Measurements from ENCODE around the gene LUC7L. TPM values are rescaled to one million over a fixed set of nuclear protein-coding genes. Genes with fewer than 3 reads are reported as not detected.

The LUC7L gene
- total RNA-seq, 1 experiment from 2014 or later: 74.1 TPM

- H3K4me3 Mint-ChIP-seq (ENCODE audit: unreplicated experiment): no peak overlapping the region
- BruUV-seq (replicated peaks): no TSS peak
- no peaks in the 10 kb centered on the region for H3K4me1 Mint-ChIP-seq (ENCODE audit: insufficient read depth, unreplicated experiment)
- DNase-seq (ENCODE audit: unreplicated experiment): peak; percentile 65
- peaks cover 9% of the 10 kb centered on the region for H3K36me3 Mint-ChIP-seq (ENCODE audit: insufficient read depth, unreplicated experiment)
- intact Hi-C loops (cut with micrococcal nuclease): loop anchor here (1.0 kb wide), 2 partner anchors 74 to 116 kb away; no protein-coding TSS in a partner anchor
- no peak for TF ChIP-seq CTCF (IDR thresholded peaks at IDR 0.05; ENCODE audit: unreplicated experiment)
- H3K9me3 Mint-ChIP-seq (ENCODE audit: unreplicated experiment): no peaks in the 10 kb centered on the region
- CTCF ChIA-PET: interaction anchor here (0.5 to 4.7 kb wide), 22 partner anchors 10 to 158 kb away, joined by 3 to 27 read pairs (median 4); partner anchors contain the start of gene FAM234A
- peaks cover 11% of the 10 kb centered on the region for H3K27me3 Mint-ChIP-seq (ENCODE audit: insufficient read depth, unreplicated experiment)
- POLR2A ChIA-PET: interaction anchor here (0.6 to 1.2 kb wide), 2 partner anchors 70 to 74 kb away, joined by 3 to 5 read pairs; no protein-coding TSS in a partner anchor
- H3K27ac Mint-ChIP-seq (ENCODE audit: low read depth, unreplicated experiment): no peak overlapping the region
Measured at GRCh38 chr16:180681-181564, 48.3 kb downstream of the LUC7L start.

GRCh38 chr16:180101-180675 is 49.1 kb downstream of the LUC7L start, which contains the start of gene HBQ1:
Gene HBQ1 (plus strand): TSS chr16:180459. CDS start chr16:180487, 28 bp downstream.
- Mint-ChIP-seq H3K4me3 (ENCODE audit: unreplicated experiment) (no peak within 1 kb of the TSS), H3K27me3 (ENCODE audit: insufficient read depth, unreplicated experiment) (peaks cover 19% of the 10 kb centered on the region), H3K4me1 (ENCODE audit: insufficient read depth, unreplicated experiment) (no peaks in the 10 kb centered on the region), H3K9me3 (ENCODE audit: unreplicated experiment) (no peaks in the 10 kb centered on the region), H3K36me3 (ENCODE audit: insufficient read depth, unreplicated experiment) (peaks cover 9% of the 10 kb centered on the region), H3K27ac (ENCODE audit: low read depth, unreplicated experiment) (no peak within 1 kb of the TSS)
- intact Hi-C loops (cut with micrococcal nuclease): no loop called here
- no TSS peak for BruUV-seq (replicated peaks)
- ChIA-PET CTCF (interaction anchor here (0.5 to 4.7 kb wide), 4 partner anchors 43 to 83 kb away, joined by 3 to 27 read pairs (median 4); partner anchors contain the start of gene FAM234A), POLR2A (no interaction called here)
- no peak for DNase-seq (ENCODE audit: unreplicated experiment)
- TF ChIP-seq CTCF (IDR thresholded peaks at IDR 0.05; ENCODE audit: unreplicated experiment): no peak

GRCh38 chr16:179211-180092 is 49.8 kb downstream of the LUC7L start:
- ChIA-PET CTCF (interaction anchor here (4.7 kb wide), 1 partner anchor 73 kb away, joined by 27 read pairs; no protein-coding TSS in a partner anchor), POLR2A (no interaction called here)
- no TSS peak for BruUV-seq (replicated peaks)
- DNase-seq (ENCODE audit: unreplicated experiment): no peak
- Mint-ChIP-seq H3K4me3 (ENCODE audit: unreplicated experiment) (no peak overlapping the region), H3K27me3 (ENCODE audit: insufficient read depth, unreplicated experiment) (peaks cover 26% of the 10 kb centered on the region), H3K27ac (ENCODE audit: low read depth, unreplicated experiment) (no peak overlapping the region), H3K4me1 (ENCODE audit: insufficient read depth, unreplicated experiment) (no peaks in the 10 kb centered on the region), H3K9me3 (ENCODE audit: unreplicated experiment) (no peaks in the 10 kb centered on the region), H3K36me3 (ENCODE audit: insufficient read depth, unreplicated experiment) (peaks cover 9% of the 10 kb centered on the region)
- intact Hi-C loops (cut with micrococcal nuclease): no loop called here
- no peak for TF ChIP-seq CTCF (IDR thresholded peaks at IDR 0.05; ENCODE audit: unreplicated experiment)
